Superior temporal gyrus (tissue), 1 donor: Measurements from ENCODE around the gene SRR.

Experiments used
- DNase-seq: peaks from one replicate; pipeline ENCODE4 v3.0.0-alpha.2; 2016; ENCODE audit errors: extremely low spot score

SRR gene

GRCh38 chr17:2371183-2372130, 67.7 kb downstream of the SRR start:
- DNase-seq, result no peak

- DNase-seq, result no peak
These were observed 68.4 kb downstream of the SRR start for GRCh38 chr17:2372180-2372579.

GRCh38 chr17:2372681-2373080, 68.9 kb downstream of the SRR start:
- no peak for DNase-seq

GRCh38 chr17:2373179-2373578, 69.4 kb downstream of the SRR start:
- no peak for DNase-seq
